HCT116 (cell line): ENCODE results near the gene STK38L. TPM values are rescaled to one million over a fixed set of nuclear protein-coding genes. Genes with fewer than 3 reads are reported as not detected.

ENCODE experiments used
- ATAC-seq: fragments of 200-7000 bp; cut with Tn5 transposase; 2 replicates; pipeline ENCODE4 v1.9.1; 2020; ENCODE audit warnings: mild to moderate bottlenecking, moderate library complexity
- BruUV-seq: library from RNA; stranded (reverse); fragments of 400-500 nt; replicated peaks from 2 replicates; lab custom pipeline; 2021; lab: Mats Ljungman, UMichigan
- CTCF ChIA-PET: fragments of 300-600 bp; sonication (Branson Sonifier 250); formaldehyde crosslinking; loops from one replicate; lab custom pipeline; 2021; ENCODE audit warnings: antibody characterized with exemption; lab: Charles Lee
- POLR2A ChIA-PET: fragments of 300-600, 350-600 bp; sonication (Branson Sonifier 250); formaldehyde crosslinking; loops from one replicate; lab custom pipeline; 2021; ENCODE audit warnings: antibody characterized with exemption; lab: Charles Lee
- RAD21 ChIA-PET, 2 experiments: fragments of 300-600 bp; sonication (Branson Sonifier 250); formaldehyde crosslinking; loops; one replicate each; lab custom pipeline; 2023; ENCODE audit warnings: low total read pairs in 2 of 2; ENCODE audit not compliant: uncharacterized antibody in 2 of 2, unreplicated experiment in 2 of 2, low non-redundant PET in 1 of 2; lab: Charles Lee
- DNase-seq: peaks from one replicate; pipeline ENCODE4 v3.0.0-alpha.2; 2010; ENCODE audit warnings: low read depth, low spot score
- H2AFZ ChIP-seq: fragments of 200-600 bp; shearing (Covaris generic), sonication (generic); 2 replicates; pipeline ENCODE4 v1.6.1; 2017; ENCODE audit warnings: low read depth, mixed run types, mixed read lengths, antibody characterized with exemption, low read length; ENCODE audit not compliant: poor library complexity, severe bottlenecking
- H3K27ac ChIP-seq: 2 replicates; pipeline ENCODE4 v1.5.1; 2012; ENCODE audit warnings: low read depth, low read length
- H3K27me3 ChIP-seq: fragments of 200-600 bp; sonication (generic); 2 replicates; pipeline ENCODE4 v1.6.1; 2016; ENCODE audit warnings: mixed run types, low read length, mixed read lengths; ENCODE audit not compliant: insufficient read depth
- H3K36me3 ChIP-seq, 2 experiments: fragments of 200-500 bp in 1 of 2; fragments of 200-600 bp in 1 of 2; sonication (Bioruptor generic) in 1 of 2; sonication (generic) in 1 of 2; 2 replicates each; pipeline versions ENCODE4 v1.5.1 to v1.6.1; 2014 to 2016; ENCODE audit warnings: low read length in 2 of 2, inconsistent platforms in 1 of 2, mixed read lengths in 1 of 2, mixed run types in 1 of 2; ENCODE audit not compliant: insufficient read depth in 2 of 2, control insufficient read depth in 1 of 2
- H3K4me1 ChIP-seq, 2 experiments: fragments of 200-600 bp in 1 of 2; sonication (generic) in 1 of 2; 2 replicates each; pipeline versions ENCODE4 v1.5.1 to v1.6.1; 2012 to 2017; ENCODE audit warnings: low read length in 2 of 2, inconsistent platforms in 1 of 2, mild to moderate bottlenecking in 1 of 2, mixed read lengths in 1 of 2, mixed run types in 1 of 2, moderate library complexity in 1 of 2; ENCODE audit not compliant: insufficient read depth in 2 of 2, control insufficient read depth in 1 of 2
- H3K4me2 ChIP-seq: fragments of 200-600 bp; sonication (generic); 2 replicates; pipeline ENCODE4 v1.6.1; 2017; ENCODE audit warnings: mixed run types, low read length, mixed read lengths
- H3K4me3 ChIP-seq, 2 experiments: fragments of 200-600 bp in 1 of 2; sonication (generic) in 1 of 2; replicated peaks in 1 of 2; 2 replicates each; pipeline ENCODE4 v1.5.1; 2011 to 2016; ENCODE audit warnings: low read length in 2 of 2, control low read depth in 1 of 2, low read depth in 1 of 2, mild to moderate bottlenecking in 1 of 2, mixed read lengths in 1 of 2, mixed run types in 1 of 2
- H3K79me2 ChIP-seq: fragments of 200-600 bp; sonication (generic); 2 replicates; pipeline ENCODE4 v1.6.1; 2017; ENCODE audit warnings: mild to moderate bottlenecking, mixed run types, low read length, moderate library complexity, mixed read lengths; ENCODE audit not compliant: insufficient read depth
- H3K9ac ChIP-seq: fragments of 200-600 bp; sonication (generic); 2 replicates; pipeline ENCODE4 v1.6.1; 2016; ENCODE audit warnings: low read length, mixed read lengths
- H3K9me2 ChIP-seq: fragments of 200-600 bp; sonication (generic), shearing (Covaris generic); 2 replicates; pipeline ENCODE4 v1.6.1; 2017; ENCODE audit warnings: mixed run types, mild to moderate bottlenecking, moderate library complexity; ENCODE audit not compliant: insufficient read depth
- H3K9me3 ChIP-seq, 2 experiments: fragments of 200-500 bp in 1 of 2; fragments of 200-600 bp in 1 of 2; sonication (Bioruptor generic) in 1 of 2; sonication (generic) in 1 of 2; 2 replicates each; pipeline ENCODE4 v1.6.1; 2014 to 2017; ENCODE audit warnings: low read length in 2 of 2, mixed read lengths in 2 of 2, inconsistent platforms in 1 of 2, low read depth in 1 of 2, mild to moderate bottlenecking in 1 of 2, mixed run types in 1 of 2, moderate library complexity in 1 of 2; ENCODE audit not compliant: control insufficient read depth in 1 of 2, insufficient read depth in 1 of 2
- H4K20me1 ChIP-seq: fragments of 200-600 bp; sonication (generic), shearing (Covaris generic); 2 replicates; pipeline ENCODE4 v1.6.1; 2017; ENCODE audit warnings: mixed run types, mild to moderate bottlenecking, moderate library complexity; ENCODE audit not compliant: insufficient read depth
- CBX3 ChIP-seq: IDR thresholded peaks from 2 replicates; pipeline ENCODE4 v1.6.1; 2012; ENCODE audit warnings: low read depth
- CEBPB ChIP-seq: IDR thresholded peaks from 2 replicates; pipeline ENCODE4 v1.6.1; 2012; ENCODE audit warnings: low read depth
- EGR1 ChIP-seq: IDR thresholded peaks from 2 replicates; pipeline ENCODE4 v1.6.1; 2012; ENCODE audit warnings: low read depth
- ELF1 ChIP-seq: IDR thresholded peaks from 2 replicates; pipeline ENCODE4 v1.6.1; 2012; ENCODE audit warnings: low read depth, borderline replicate concordance
- JUND ChIP-seq: IDR thresholded peaks from 2 replicates; pipeline ENCODE4 v1.6.1; 2012
- POLR2A ChIP-seq: IDR thresholded peaks from 2 replicates; pipeline ENCODE4 v1.7.0; 2011; ENCODE audit warnings: borderline replicate concordance; ENCODE audit not compliant: insufficient read depth, insufficient read length; ENCODE audit errors: extremely low read depth
- POLR2AphosphoS5 ChIP-seq: IDR thresholded peaks from 2 replicates; pipeline ENCODE4 v1.6.1; 2011; ENCODE audit warnings: mild to moderate bottlenecking, low read depth, low read length, moderate library complexity
- RAD21 ChIP-seq: IDR thresholded peaks from 2 replicates; pipeline ENCODE4 v1.6.1; 2012; ENCODE audit warnings: low read depth, mild to moderate bottlenecking
- SP1 ChIP-seq: IDR thresholded peaks from 2 replicates; pipeline ENCODE4 v1.6.1; 2012; ENCODE audit warnings: low read depth
- SRF ChIP-seq: IDR thresholded peaks from 2 replicates; pipeline ENCODE4 v1.6.1; 2012; ENCODE audit warnings: low read depth
- YY1 ChIP-seq: IDR thresholded peaks from 2 replicates; pipeline ENCODE4 v1.6.1; 2011; ENCODE audit warnings: low read length, low read depth, moderate library complexity, mild to moderate bottlenecking; ENCODE audit not compliant: insufficient replicate concordance; ENCODE audit errors: extremely low read depth
- ZFX ChIP-seq: fragments of 450-650 bp; IDR thresholded peaks from 2 replicates; pipeline ENCODE4 v1.6.1; 2017
- ZNF274 ChIP-seq: fragments of 200-500 bp; sonication (Bioruptor generic); IDR thresholded peaks from 2 replicates; pipeline ENCODE4 v1.6.1; 2014; ENCODE audit warnings: mild to moderate bottlenecking, low read depth, low read length, inconsistent platforms
- intact Hi-C: fragments of 100-400 bp; cut with micrococcal nuclease; formaldehyde crosslinking; loops from 2 replicates; pipeline ENCODE4 v1.10.0; 2022
- total RNA-seq: library from RNA; stranded (reverse); gene quantifications from one replicate; pipeline ENCODE4 v1.2.1, GENCODE V29; 2021; ENCODE audit not compliant: unreplicated experiment
- TF ChIP-seq, protein P1 (sequence below): IDR thresholded peaks from 2 replicates; pipeline ENCODE4 v1.6.1; 2011; ENCODE audit warnings: mild to moderate bottlenecking, low read length, moderate library complexity; ENCODE audit not compliant: insufficient replicate concordance; ENCODE audit errors: extremely low read depth
- TF ChIP-seq, protein P2 (sequence below), 3 experiments: fragments of 200-600 bp in 1 of 3; sonication (generic) in 1 of 3; IDR thresholded peaks in 2 of 3; conservative IDR thresholded peaks in 1 of 3; 2 replicates each; pipeline ENCODE4 v1.5.1; 2012 to 2017; ENCODE audit warnings: low read depth in 2 of 3, low read length in 2 of 3, antibody characterized with exemption in 1 of 3, borderline replicate concordance in 1 of 3, control low read depth in 1 of 3, mild to moderate bottlenecking in 1 of 3, mixed read lengths in 1 of 3, mixed run types in 1 of 3, moderate library complexity in 1 of 3; ENCODE audit not compliant: insufficient read depth in 1 of 3
- TF ChIP-seq, protein P3 (sequence below): IDR thresholded peaks from 2 replicates; pipeline ENCODE4 v1.6.1; 2012

Gene STK38L
- total RNA-seq, 1 experiment from 2014 or later, result 23.9 TPM

DNA sequence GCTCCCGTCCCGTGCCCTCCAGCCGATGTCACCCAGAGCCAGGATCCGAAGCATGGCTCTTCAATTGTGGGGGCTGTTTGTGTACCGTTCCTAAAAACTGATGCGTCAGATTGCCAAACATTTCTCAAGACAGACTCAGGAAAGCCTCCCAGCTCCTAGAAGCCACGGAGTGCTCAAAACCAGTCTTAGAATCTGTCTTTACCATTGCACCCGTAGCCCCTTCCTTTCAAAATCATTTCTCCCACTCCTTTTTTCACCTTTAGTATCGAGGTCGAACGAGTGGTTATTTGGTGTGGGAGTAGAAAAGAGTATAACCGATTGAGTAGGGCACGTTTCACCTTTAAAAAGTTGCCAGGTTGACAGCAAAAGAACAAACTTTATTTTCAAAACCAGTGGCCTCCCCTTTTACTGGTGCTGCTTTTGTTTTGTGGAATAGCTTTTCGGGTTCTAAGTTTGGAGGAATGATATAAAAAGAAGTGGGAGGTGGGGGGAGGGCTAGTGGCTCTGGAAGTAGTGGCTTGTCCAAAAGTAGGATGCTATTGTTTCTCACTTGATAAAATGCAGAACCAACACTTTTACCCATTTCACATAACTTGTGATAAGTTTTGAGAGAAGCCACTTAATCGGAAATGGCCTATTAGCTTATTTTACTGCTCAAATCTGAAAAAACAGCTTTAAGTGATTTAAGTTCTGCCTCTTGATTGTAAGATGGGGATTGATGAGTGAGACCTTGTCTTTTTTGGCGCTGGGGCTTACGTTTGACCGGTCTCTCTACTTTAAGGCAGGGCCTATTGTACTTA is 803 bp downstream of the STK38L start:
- no peak for ATAC-seq
- H3K79me2 ChIP-seq, result peaks cover 34% of the 10 kb centered on the region

More for the DNA sequence above, 803 bp downstream of the STK38L start:
- Histone ChIP-seq H3K9me3 (no peaks in the 10 kb centered on the region), H2AFZ (peak overlapping the region; percentile 33), H3K9me2 (no peaks in the 10 kb centered on the region), H3K36me3 (no peaks in the 10 kb centered on the region), H3K9ac (peak overlapping the region; percentile 89), H4K20me1 (no peaks in the 10 kb centered on the region), H3K27me3 (no peaks in the 10 kb centered on the region), H3K27ac (peak overlapping the region; percentile 46), H3K4me3 (peak overlapping the region; percentile 84 to 92), H3K4me1 (peaks cover 5 to 11% of the 10 kb centered on the region in 2 experiments; a peak in 3 of 4 replicates), H3K4me2 (peak overlapping the region; percentile 89)
- CTCF ChIA-PET, result no interaction called here
- intact Hi-C loops, result loop anchor here (1.0 kb wide), 1 partner anchor 230 kb away; no protein-coding TSS in a partner anchor
- TSS peak; percentile 59 for BruUV-seq
- RAD21 ChIA-PET, result no interaction called here
- TF ChIP-seq EGR1, result no peak
- TF ChIP-seq SP1, result no peak
- no peak for TF ChIP-seq JUND
- no peak for TF ChIP-seq CEBPB
- no peak for TF ChIP-seq CBX3
- TF ChIP-seq SRF, result no peak
- TF ChIP-seq RAD21, result no peak; the same call in 1 of the 2 replicates
- TF ChIP-seq, protein P1, sequence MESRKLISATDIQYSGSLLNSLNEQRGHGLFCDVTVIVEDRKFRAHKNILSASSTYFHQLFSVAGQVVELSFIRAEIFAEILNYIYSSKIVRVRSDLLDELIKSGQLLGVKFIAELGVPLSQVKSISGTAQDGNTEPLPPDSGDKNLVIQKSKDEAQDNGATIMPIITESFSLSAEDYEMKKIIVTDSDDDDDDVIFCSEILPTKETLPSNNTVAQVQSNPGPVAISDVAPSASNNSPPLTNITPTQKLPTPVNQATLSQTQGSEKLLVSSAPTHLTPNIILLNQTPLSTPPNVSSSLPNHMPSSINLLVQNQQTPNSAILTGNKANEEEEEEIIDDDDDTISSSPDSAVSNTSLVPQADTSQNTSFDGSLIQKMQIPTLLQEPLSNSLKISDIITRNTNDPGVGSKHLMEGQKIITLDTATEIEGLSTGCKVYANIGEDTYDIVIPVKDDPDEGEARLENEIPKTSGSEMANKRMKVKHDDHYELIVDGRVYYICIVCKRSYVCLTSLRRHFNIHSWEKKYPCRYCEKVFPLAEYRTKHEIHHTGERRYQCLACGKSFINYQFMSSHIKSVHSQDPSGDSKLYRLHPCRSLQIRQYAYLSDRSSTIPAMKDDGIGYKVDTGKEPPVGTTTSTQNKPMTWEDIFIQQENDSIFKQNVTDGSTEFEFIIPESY, result no peak
- no peak for TF ChIP-seq ZNF274
- TF ChIP-seq POLR2AphosphoS5, result no peak
- TF ChIP-seq, protein P2, sequence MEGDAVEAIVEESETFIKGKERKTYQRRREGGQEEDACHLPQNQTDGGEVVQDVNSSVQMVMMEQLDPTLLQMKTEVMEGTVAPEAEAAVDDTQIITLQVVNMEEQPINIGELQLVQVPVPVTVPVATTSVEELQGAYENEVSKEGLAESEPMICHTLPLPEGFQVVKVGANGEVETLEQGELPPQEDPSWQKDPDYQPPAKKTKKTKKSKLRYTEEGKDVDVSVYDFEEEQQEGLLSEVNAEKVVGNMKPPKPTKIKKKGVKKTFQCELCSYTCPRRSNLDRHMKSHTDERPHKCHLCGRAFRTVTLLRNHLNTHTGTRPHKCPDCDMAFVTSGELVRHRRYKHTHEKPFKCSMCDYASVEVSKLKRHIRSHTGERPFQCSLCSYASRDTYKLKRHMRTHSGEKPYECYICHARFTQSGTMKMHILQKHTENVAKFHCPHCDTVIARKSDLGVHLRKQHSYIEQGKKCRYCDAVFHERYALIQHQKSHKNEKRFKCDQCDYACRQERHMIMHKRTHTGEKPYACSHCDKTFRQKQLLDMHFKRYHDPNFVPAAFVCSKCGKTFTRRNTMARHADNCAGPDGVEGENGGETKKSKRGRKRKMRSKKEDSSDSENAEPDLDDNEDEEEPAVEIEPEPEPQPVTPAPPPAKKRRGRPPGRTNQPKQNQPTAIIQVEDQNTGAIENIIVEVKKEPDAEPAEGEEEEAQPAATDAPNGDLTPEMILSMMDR (IDR thresholded peaks at IDR 0.05 in 2 of 3, conservative IDR thresholded peaks at IDR 0.05 in 1 of 3; ENCODE audit: borderline replicate concordance in 1 of 3, insufficient read depth in 1 of 3, low read depth in 2 of 3, low read length in 2 of 3), result no peak
- TF ChIP-seq ZFX, result no peak; the same call in 1 of the 2 replicates
- no peak for TF ChIP-seq YY1
- TF ChIP-seq, protein P3, sequence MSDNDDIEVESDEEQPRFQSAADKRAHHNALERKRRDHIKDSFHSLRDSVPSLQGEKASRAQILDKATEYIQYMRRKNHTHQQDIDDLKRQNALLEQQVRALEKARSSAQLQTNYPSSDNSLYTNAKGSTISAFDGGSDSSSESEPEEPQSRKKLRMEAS, result no peak; the same call in 1 of the 2 replicates
- no peak for TF ChIP-seq ELF1
- TF ChIP-seq POLR2A, result no peak
- POLR2A ChIA-PET, result no interaction called here
- no peak for DNase-seq
